Islet precursor cell (in vitro differentiated cells): Measurements from ENCODE around the gene ANG.

Experiments used
- DNase-seq: peaks from one replicate; pipeline ENCODE4 v3.0.0-alpha.2; 2018

ANG gene

GRCh38 chr14:20679907-20680306 lies 8.7 kb upstream of the ANG start:
- DNase-seq = no peak

- no peak for DNase-seq
Observed at GRCh38 chr14:20680363-20680762, 8.2 kb upstream of the ANG start.

- DNase-seq = no peak
Observed at GRCh38 chr14:20680843-20681347, 7.7 kb upstream of the ANG start.

GRCh38 chr14:20681348-20682126 lies 7.0 kb upstream of the ANG start:
- peak; percentile 95 for DNase-seq

GRCh38 chr14:20682127-20682434 lies 6.5 kb upstream of the ANG start:
- DNase-seq = no peak

- DNase-seq = peak; percentile 93
Observed at GRCh38 chr14:20682435-20683124, 6.0 kb upstream of the ANG start.

GRCh38 chr14:20683125-20683890 lies 5.3 kb upstream of the ANG start:
- peak; percentile 90 for DNase-seq

- peak; percentile 92 for DNase-seq
Observed at GRCh38 chr14:20683891-20684661, 4.5 kb upstream of the ANG start, which contains the start of gene RNASE4. TSS of gene RNASE4 (plus strand) at chr14:20684560. CDS start at chr14:20699372, 14,812 bp downstream.

GRCh38 chr14:20684662-20685456 lies 3.7 kb upstream of the ANG start:
- no peak for DNase-seq

- DNase-seq = no peak
Observed at GRCh38 chr14:20686386-20687143, 2.0 kb upstream of the ANG start.

- DNase-seq = peak; percentile 10
Observed at GRCh38 chr14:20687362-20688166, 1.0 kb upstream of the ANG start.

- peak; percentile 77 for DNase-seq
Observed at GRCh38 chr14:20690848-20691640, 2.5 kb downstream of the ANG start.

- DNase-seq = no peak
Observed at GRCh38 chr14:20692116-20692751, 3.7 kb downstream of the ANG start.

GRCh38 chr14:20696764-20697163 lies 8.2 kb downstream of the ANG start:
- DNase-seq = no peak

GRCh38 chr14:20697273-20698017 lies 8.9 kb downstream of the ANG start:
- DNase-seq = peak; percentile 84

GRCh38 chr14:20698018-20698329 lies 9.4 kb downstream of the ANG start:
- DNase-seq = no peak

GRCh38 chr14:20698934-20699333 lies 10.4 kb downstream of the ANG start:
- no peak for DNase-seq

GRCh38 chr14:20699931-20700330 lies 11.4 kb downstream of the ANG start:
- no peak for DNase-seq
